Mesodermal cell (in vitro differentiated cells): ENCODE results near the gene INCENP.

Source experiments
- H3K27ac ChIP-seq: 2 replicates; pipeline ENCODE4 v1.7.0; 2013; ENCODE audit warnings: mild to moderate bottlenecking, low read depth, low read length, moderate library complexity; ENCODE audit not compliant: severe bottlenecking
- H3K36me3 ChIP-seq: 2 replicates; pipeline ENCODE4 v1.7.1; 2013; ENCODE audit warnings: mild to moderate bottlenecking, low read length, moderate library complexity; ENCODE audit not compliant: control insufficient read depth, insufficient read depth
- H3K4me1 ChIP-seq: one replicate; pipeline ENCODE4 v1.7.1; 2013; ENCODE audit warnings: mild to moderate bottlenecking, low read length; ENCODE audit not compliant: insufficient read depth, control insufficient read depth, poor library complexity, severe bottlenecking
- H3K4me3 ChIP-seq: 2 replicates; pipeline ENCODE4 v1.7.0; 2013; ENCODE audit warnings: low read length, control low read depth, mild to moderate bottlenecking; ENCODE audit not compliant: insufficient read depth, poor library complexity, severe bottlenecking; ENCODE audit errors: extremely low read depth
- H3K9me3 ChIP-seq: 2 replicates; pipeline ENCODE4 v1.7.1; 2013; ENCODE audit warnings: mild to moderate bottlenecking, low read length, moderate library complexity; ENCODE audit not compliant: control insufficient read depth
- WGBS, 2 experiments: methylation state at CpG; one replicate each; pipeline ENCODE4 v1.1.5; 2013; ENCODE audit warnings: missing lambda C conversion rate in 2 of 2; ENCODE audit not compliant: insufficient coverage in 2 of 2; 5-methylcytosine and 5-hydroxymethylcytosine counted together

Gene INCENP

GRCh38 chr11:62150887-62151736 is 27.3 kb downstream of the INCENP start:
- no peak overlapping the region for H3K4me3 ChIP-seq
- peaks cover 70% of the 10 kb centered on the region for H3K36me3 ChIP-seq
- no peaks in the 10 kb centered on the region for H3K4me1 ChIP-seq
- H3K27ac ChIP-seq = no peak overlapping the region
- 93 to 96% methylated on average over 7 to 9 of the region's 10 CpGs for whole genome bisulfite sequencing, 2 experiments
- no peaks in the 10 kb centered on the region for H3K9me3 ChIP-seq

DNA sequence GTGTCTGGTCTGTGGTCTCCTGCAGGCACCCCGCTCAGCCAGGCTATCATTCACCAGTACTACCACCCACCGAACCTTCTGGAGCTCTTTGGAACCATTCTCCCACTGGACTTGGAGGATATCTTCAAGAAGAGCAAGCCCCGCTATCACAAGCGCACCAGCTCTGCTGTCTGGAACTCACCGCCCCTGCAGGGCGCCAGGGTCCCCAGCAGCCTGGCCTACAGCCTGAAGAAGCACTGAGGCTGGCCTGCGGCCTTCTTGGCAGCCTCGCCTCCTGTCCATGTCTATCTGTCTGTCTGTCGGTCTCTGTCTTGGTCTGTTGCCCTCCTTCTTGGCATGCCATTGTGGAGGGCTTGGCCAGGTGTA is 27.9 kb downstream of the INCENP start:
- Histone ChIP-seq H3K4me1 (no peaks in the 10 kb centered on the region), H3K36me3 (peaks cover 65% of the 10 kb centered on the region), H3K27ac (no peak overlapping the region), H3K9me3 (no peaks in the 10 kb centered on the region), H3K4me3 (no peak overlapping the region)
- 96 to 100% methylated on average over 8 to 9 of the region's 9 CpGs for WGBS, 2 experiments

GRCh38 chr11:62152245-62153086 is 28.7 kb downstream of the INCENP start:
- H3K9me3 ChIP-seq = no peaks in the 10 kb centered on the region
- H3K4me3 ChIP-seq = no peak overlapping the region
- 96 to 97% methylated on average over 8 to 11 of the region's 14 CpGs for WGBS, 2 experiments
- H3K36me3 ChIP-seq = peaks cover 58% of the 10 kb centered on the region
- H3K27ac ChIP-seq = no peak overlapping the region
- no peaks in the 10 kb centered on the region for H3K4me1 ChIP-seq

DNA sequence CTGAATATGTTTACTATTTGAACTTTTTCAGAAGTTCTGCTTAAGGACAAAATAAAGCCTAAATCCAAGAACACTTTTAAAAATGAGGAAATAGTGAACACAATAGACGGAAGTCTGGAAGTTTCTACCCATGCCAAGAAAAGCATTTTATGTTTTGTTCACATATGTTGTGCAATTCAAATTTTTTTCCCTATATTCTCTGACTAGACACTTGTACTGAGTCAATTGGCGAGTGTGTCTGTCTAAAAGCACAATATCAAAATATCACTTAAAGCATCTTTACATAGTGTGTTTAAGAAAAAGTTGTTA is 29.2 kb downstream of the INCENP start:
- no peak overlapping the region for H3K27ac ChIP-seq
- WGBS, 2 experiments = no CpG with 5 or more reads among the region's 2 CpGs
- H3K9me3 ChIP-seq = no peaks in the 10 kb centered on the region
- no peak overlapping the region for H3K4me3 ChIP-seq
- H3K36me3 ChIP-seq = peaks cover 52% of the 10 kb centered on the region
- H3K4me1 ChIP-seq = no peaks in the 10 kb centered on the region

DNA sequence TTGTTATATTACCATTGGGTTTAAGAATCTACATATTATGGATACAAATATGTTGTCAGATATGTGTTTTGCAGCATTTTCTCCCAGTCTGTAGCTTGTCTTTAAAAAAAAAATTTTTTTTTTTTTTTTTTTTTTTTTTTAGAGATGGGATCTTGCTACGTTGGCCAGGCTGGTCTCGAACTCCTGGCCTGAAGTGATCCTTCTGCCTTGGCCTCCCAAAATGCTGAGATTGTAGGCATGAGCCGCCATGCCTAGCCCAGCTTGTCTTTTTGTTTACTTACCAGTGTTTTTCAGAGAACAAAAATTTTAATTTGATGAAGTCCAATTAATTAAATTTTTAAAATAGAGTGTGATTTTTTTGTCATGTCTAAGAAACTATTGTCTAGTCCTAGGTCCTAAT is 29.8 kb downstream of the INCENP start:
- Histone ChIP-seq H3K4me1 (no peaks in the 10 kb centered on the region), H3K9me3 (no peaks in the 10 kb centered on the region), H3K27ac (no peak overlapping the region), H3K4me3 (no peak overlapping the region), H3K36me3 (peaks cover 46% of the 10 kb centered on the region)
- WGBS, 2 experiments = 100% methylated on average over 1 of the region's 3 CpGs; no CpG with 5 or more reads in 1 of the 2 experiments

GRCh38 chr11:62157603-62158002 is 33.8 kb downstream of the INCENP start:
- Histone ChIP-seq H3K36me3 (peaks cover 7% of the 10 kb centered on the region), H3K4me1 (no peaks in the 10 kb centered on the region), H3K27ac (no peak overlapping the region), H3K9me3 (no peaks in the 10 kb centered on the region), H3K4me3 (no peak overlapping the region)
- 90 to 93% methylated on average over 2 to 5 of the region's 6 CpGs for WGBS, 2 experiments

- H3K4me1 ChIP-seq = no peaks in the 10 kb centered on the region
- no peaks in the 10 kb centered on the region for H3K9me3 ChIP-seq
- WGBS, 2 experiments = 95 to 97% methylated on average over 6 to 7 of the region's 10 CpGs
- H3K4me3 ChIP-seq = no peak overlapping the region
- H3K36me3 ChIP-seq = no peaks in the 10 kb centered on the region
- no peak overlapping the region for H3K27ac ChIP-seq
Observed at GRCh38 chr11:62166371-62166770, 42.6 kb downstream of the INCENP start.

- Histone ChIP-seq H3K36me3 (no peaks in the 10 kb centered on the region), H3K9me3 (no peaks in the 10 kb centered on the region), H3K4me3 (no peak overlapping the region), H3K4me1 (no peaks in the 10 kb centered on the region), H3K27ac (no peak overlapping the region)
- WGBS, 2 experiments = 86 to 90% methylated on average over 8 to 10 of the region's 10 CpGs
Observed at GRCh38 chr11:62169448-62169847, 45.6 kb downstream of the INCENP start.

GRCh38 chr11:62169935-62170334 is 46.1 kb downstream of the INCENP start:
- H3K36me3 ChIP-seq = no peaks in the 10 kb centered on the region
- no peaks in the 10 kb centered on the region for H3K4me1 ChIP-seq
- H3K4me3 ChIP-seq = no peak overlapping the region
- no peaks in the 10 kb centered on the region for H3K9me3 ChIP-seq
- WGBS, 2 experiments = no CpG with 5 or more reads among the region's 1 CpG
- H3K27ac ChIP-seq = no peak overlapping the region

GRCh38 chr11:62171261-62171723 is 47.5 kb downstream of the INCENP start:
- 14 to 19% methylated on average over 8 to 13 of the region's 14 CpGs for WGBS, 2 experiments
- Histone ChIP-seq H3K4me3 (no peak overlapping the region), H3K36me3 (no peaks in the 10 kb centered on the region), H3K4me1 (no peaks in the 10 kb centered on the region), H3K27ac (no peak overlapping the region), H3K9me3 (no peaks in the 10 kb centered on the region)

- Histone ChIP-seq H3K4me1 (no peaks in the 10 kb centered on the region), H3K4me3 (no peak overlapping the region), H3K27ac (no peak overlapping the region), H3K36me3 (no peaks in the 10 kb centered on the region), H3K9me3 (no peaks in the 10 kb centered on the region)
- WGBS, 2 experiments = 77 to 89% methylated on average over 4 to 7 of the region's 7 CpGs
Observed at GRCh38 chr11:62172294-62172693, 48.5 kb downstream of the INCENP start.
